Mucosa of stomach (tissue), 1 donor: Measurements from ENCODE around the gene MIPOL1.
"Not testable (repeated sequence)": the region's sequence is repeated elsewhere in the genome, so short reads cannot be mapped to it uniquely, and the experiment has no call there.

ENCODE experiments used
- H3K27me3 ChIP-seq: one replicate; pipeline ENCODE4 v1.7.0; 2013; ENCODE audit warnings: mild to moderate bottlenecking, low read length; ENCODE audit not compliant: control insufficient read depth, insufficient read depth
- H3K36me3 ChIP-seq: one replicate; pipeline ENCODE4 v1.7.0; 2013; ENCODE audit warnings: low read length; ENCODE audit not compliant: control insufficient read depth, insufficient read depth
- H3K4me1 ChIP-seq: one replicate; pipeline ENCODE4 v1.7.0; 2013; ENCODE audit warnings: mild to moderate bottlenecking, low read length; ENCODE audit not compliant: control insufficient read depth, insufficient read depth
- H3K4me3 ChIP-seq: one replicate; pipeline ENCODE4 v1.7.0; 2013; ENCODE audit warnings: low read length
- H3K9ac ChIP-seq: one replicate; pipeline ENCODE4 v1.7.0; 2013; ENCODE audit warnings: mild to moderate bottlenecking, low read length, moderate library complexity
- H3K9me3 ChIP-seq: one replicate; pipeline ENCODE4 v1.7.0; 2013; ENCODE audit warnings: mild to moderate bottlenecking, low read length, moderate library complexity; ENCODE audit not compliant: control insufficient read depth
- donor health status: Pancreatic carcinoma.

Gene MIPOL1

DNA sequence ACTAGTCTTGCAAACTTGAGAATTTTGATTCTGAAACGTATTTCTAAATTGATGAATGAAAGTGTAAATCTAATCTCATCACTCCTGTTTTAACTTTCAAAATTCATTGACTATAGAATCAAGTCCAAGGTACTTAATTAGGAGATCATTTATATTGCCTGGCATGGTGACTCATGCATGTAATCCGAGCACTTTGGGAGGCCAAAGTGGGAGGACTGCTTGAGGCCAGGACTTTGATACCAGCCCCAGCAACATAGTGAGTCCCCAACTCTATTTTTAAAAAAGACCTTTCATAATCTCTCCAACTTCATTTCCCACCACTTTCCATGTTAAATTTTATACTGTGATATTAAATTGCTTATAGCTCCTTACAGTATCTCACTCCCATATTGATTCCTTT, 3.0 kb upstream of the MIPOL1 start:
- H3K9me3 ChIP-seq = no peaks in the 10 kb centered on the region
- no peaks in the 10 kb centered on the region for H3K27me3 ChIP-seq
- no peak overlapping the region for H3K4me3 ChIP-seq

DNA sequence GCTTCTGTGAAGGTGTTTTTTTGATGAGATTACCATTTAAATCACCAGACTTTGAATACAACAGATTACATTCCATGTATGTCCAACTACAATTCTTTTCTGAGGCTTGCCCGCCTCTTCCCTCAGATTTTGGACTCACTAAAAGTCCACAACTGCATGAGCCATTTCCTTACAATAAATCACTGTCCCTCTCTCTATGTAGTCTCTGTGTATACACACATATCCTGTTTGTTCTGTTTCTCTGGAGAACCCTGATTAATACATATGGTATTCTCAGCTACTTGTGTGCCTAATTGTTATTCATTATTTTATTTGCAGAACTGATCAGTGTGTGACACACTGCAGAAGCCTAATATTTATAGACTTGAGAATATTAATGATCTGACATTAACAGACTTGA, 2.4 kb upstream of the MIPOL1 start:
- Histone ChIP-seq H3K36me3 (no peaks in the 10 kb centered on the region), H3K4me1 (peaks cover 10% of the 10 kb centered on the region), H3K9me3 (no peaks in the 10 kb centered on the region), H3K27me3 (no peaks in the 10 kb centered on the region), H3K4me3 (no peak overlapping the region), H3K9ac (no peak overlapping the region)

More for the DNA sequence above, 3.0 kb upstream of the MIPOL1 start:
- H3K4me1 ChIP-seq = peaks cover 10% of the 10 kb centered on the region
- no peak overlapping the region for H3K9ac ChIP-seq
- no peaks in the 10 kb centered on the region for H3K36me3 ChIP-seq

DNA sequence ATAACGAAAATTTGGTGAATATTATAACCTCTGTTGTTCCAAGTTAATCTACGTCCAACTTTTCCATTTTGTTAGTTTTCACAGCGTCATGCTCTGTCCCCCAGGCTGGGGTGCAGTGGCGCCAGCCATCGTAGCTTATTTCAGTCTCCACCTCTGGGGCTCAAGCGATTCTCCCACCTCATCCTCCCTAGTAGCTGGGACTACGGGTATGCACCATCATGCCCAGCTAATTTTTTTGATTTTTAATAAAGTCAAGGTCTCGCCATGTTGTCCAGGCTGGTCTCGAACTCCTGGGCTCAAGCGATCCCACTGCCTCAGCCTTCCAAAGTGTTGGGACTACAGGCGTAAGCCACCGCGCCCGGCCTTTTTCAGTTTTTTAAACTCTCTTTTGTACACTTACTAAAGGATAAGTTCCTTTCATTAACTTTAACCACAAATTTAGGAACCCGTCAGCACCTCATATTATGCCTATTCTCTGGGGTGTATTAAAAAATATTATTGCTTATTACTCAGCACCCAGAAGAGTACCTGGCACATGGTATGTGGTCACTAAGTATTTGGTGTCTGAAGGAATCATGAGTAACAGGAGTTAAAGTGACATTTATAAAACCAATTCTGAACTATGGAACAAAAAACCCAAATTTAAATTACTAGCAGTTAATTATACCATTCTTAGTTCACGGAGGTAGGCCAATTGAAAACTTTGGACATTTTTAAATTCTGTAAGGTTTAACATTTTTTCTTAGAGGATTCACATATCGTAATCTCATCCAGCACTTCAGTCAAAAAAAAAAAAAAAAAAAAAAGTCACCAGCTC, 925 bp upstream of the MIPOL1 start:
- Histone ChIP-seq H3K4me1 (peaks cover 10% of the 10 kb centered on the region), H3K9me3 (no peaks in the 10 kb centered on the region), H3K4me3 (no peak overlapping the region), H3K27me3 (no peaks in the 10 kb centered on the region), H3K36me3 (no peaks in the 10 kb centered on the region), H3K9ac (peak overlapping the region; percentile 69)

DNA sequence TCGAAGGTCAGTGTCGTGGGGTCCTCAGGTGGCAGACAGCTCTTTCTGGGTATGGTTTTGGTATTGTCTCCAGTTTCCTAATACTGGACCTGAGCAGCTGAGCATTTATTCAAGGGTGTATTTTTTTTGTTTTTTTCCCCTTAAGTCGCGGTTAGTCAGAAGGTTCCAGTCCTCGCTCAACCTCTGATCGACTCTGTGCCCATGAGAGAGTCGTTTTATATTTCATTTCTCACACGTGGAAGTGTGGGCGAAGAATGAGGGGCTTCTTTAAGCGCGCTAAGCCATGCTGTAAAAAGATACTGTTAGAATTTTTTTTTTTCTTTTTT, 499 bp downstream of the MIPOL1 start:
- peak overlapping the region; percentile 15 for H3K4me3 ChIP-seq
- peaks cover 10% of the 10 kb centered on the region for H3K4me1 ChIP-seq
- H3K27me3 ChIP-seq = no peaks in the 10 kb centered on the region
- H3K36me3 ChIP-seq = no peaks in the 10 kb centered on the region
- H3K9ac ChIP-seq = peak overlapping the region; percentile 69
- H3K9me3 ChIP-seq = no peaks in the 10 kb centered on the region

DNA sequence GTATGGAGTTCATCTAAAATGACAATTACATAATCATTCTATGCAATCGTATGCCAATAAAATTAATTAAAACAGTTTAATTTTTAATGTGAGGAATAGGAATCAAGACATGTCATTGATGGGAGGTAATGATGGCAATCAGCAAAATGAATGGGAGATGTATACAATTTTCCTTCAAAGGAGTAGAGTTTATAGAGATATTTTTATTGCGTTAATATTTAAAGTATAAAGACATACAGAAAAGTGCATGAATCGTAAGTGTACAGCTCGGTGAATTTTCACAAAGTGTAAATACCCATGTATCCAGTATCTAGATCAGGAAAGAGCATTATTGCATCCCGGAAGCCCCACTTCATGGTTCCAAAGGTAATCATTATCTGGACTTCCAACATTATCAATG, 1.2 kb downstream of the MIPOL1 start:
- H3K4me1 ChIP-seq = peaks cover 10% of the 10 kb centered on the region
- no peaks in the 10 kb centered on the region for H3K36me3 ChIP-seq
- H3K9ac ChIP-seq = no peak overlapping the region
- no peak overlapping the region for H3K4me3 ChIP-seq
- H3K27me3 ChIP-seq = no peaks in the 10 kb centered on the region
- no peaks in the 10 kb centered on the region for H3K9me3 ChIP-seq

DNA sequence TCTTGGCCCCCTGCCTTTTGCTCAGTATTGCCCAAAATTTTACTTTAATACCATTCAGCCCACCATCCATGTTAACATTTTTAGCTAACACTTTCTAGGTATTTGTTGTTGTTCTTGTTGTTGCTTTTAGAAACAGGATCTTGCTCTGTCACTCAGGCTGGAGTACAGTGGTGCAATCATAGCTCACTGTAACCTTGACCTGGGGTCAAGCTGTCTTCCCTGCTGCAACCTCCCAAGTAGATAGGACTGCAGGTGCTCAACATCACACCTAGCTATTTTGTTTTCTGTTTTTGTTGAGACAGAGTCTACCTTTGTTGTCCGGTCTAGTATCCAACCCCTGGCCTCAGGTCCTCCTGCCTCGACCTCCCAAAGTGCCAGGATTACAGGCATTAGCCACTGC, 4.0 kb downstream of the MIPOL1 start:
- no peak overlapping the region for H3K4me3 ChIP-seq
- H3K36me3 ChIP-seq = no peaks in the 10 kb centered on the region
- no peaks in the 10 kb centered on the region for H3K27me3 ChIP-seq
- H3K4me1 ChIP-seq = no peaks in the 10 kb centered on the region
- no peaks in the 10 kb centered on the region for H3K9me3 ChIP-seq
- H3K9ac ChIP-seq = no peak overlapping the region

DNA sequence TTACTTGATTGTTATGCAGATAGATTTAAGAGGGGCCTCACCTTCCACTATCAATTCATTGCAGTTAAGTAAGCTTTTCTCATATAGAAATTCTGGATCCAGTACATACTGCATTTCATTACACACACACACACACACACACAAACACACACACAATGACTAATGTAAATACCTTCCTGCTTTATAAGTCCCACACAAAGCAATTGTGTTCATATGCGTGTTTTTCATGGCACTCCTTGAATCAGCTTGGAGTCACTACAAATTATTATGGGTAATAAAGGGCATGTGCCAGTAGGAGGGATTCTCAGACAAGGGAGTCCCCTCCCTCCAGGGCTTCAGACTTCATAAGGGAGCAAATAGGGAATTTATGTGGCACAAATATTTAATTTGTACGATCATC, 4.5 kb downstream of the MIPOL1 start:
- H3K9me3 ChIP-seq = no peaks in the 10 kb centered on the region
- H3K4me1 ChIP-seq = no peaks in the 10 kb centered on the region
- H3K9ac ChIP-seq = no peak overlapping the region
- H3K36me3 ChIP-seq = no peaks in the 10 kb centered on the region
- no peaks in the 10 kb centered on the region for H3K27me3 ChIP-seq
- no peak overlapping the region for H3K4me3 ChIP-seq

DNA sequence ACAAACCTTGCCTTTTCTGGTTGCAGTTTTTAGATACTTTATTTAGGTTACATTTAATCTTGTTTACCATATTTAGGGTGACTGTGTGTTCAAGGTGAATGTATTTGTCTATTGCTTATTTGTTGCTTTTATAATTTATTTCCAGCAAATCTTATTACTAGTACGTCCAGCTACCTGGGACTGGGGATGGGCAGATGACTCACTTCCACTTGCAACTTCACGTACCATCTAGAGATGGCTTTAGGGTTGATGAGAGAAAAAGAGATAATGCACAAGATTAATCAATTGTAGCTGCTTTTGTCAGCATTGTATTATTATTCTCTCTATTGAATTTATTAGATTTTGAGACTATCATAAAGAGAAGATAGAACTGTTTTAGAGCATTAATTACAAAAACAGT, 5.1 kb downstream of the MIPOL1 start:
- Histone ChIP-seq H3K4me1 (no peaks in the 10 kb centered on the region), H3K9me3 (no peaks in the 10 kb centered on the region), H3K27me3 (no peaks in the 10 kb centered on the region)

DNA sequence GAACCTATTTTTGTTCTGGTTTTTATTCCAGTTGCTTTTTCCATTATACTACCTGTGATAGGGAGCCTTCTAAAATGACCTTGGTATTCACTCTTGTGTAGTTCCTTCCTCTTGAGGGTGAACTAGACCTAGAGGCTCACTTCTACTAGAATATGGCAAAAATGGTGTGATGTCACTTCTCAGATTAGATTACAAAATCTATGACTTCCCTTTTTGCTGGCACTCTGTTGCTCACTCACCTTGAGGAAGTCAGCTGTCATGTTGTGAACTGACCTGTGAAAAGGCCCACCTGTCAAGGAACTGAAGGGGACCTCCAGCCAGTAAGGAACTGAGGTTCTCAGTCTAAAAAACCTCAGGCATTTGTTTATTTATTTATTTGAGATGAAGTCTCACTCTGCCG, 5.7 kb downstream of the MIPOL1 start:
- no peaks in the 10 kb centered on the region for H3K27me3 ChIP-seq
- H3K4me1 ChIP-seq = no peaks in the 10 kb centered on the region
- no peaks in the 10 kb centered on the region for H3K36me3 ChIP-seq
- H3K9ac ChIP-seq = no peak overlapping the region
- no peaks in the 10 kb centered on the region for H3K9me3 ChIP-seq
- H3K4me3 ChIP-seq = no peak overlapping the region

More for the DNA sequence above, 5.1 kb downstream of the MIPOL1 start:
- H3K4me3 ChIP-seq = no peak overlapping the region
- H3K36me3 ChIP-seq = no peaks in the 10 kb centered on the region
- no peak overlapping the region for H3K9ac ChIP-seq

DNA sequence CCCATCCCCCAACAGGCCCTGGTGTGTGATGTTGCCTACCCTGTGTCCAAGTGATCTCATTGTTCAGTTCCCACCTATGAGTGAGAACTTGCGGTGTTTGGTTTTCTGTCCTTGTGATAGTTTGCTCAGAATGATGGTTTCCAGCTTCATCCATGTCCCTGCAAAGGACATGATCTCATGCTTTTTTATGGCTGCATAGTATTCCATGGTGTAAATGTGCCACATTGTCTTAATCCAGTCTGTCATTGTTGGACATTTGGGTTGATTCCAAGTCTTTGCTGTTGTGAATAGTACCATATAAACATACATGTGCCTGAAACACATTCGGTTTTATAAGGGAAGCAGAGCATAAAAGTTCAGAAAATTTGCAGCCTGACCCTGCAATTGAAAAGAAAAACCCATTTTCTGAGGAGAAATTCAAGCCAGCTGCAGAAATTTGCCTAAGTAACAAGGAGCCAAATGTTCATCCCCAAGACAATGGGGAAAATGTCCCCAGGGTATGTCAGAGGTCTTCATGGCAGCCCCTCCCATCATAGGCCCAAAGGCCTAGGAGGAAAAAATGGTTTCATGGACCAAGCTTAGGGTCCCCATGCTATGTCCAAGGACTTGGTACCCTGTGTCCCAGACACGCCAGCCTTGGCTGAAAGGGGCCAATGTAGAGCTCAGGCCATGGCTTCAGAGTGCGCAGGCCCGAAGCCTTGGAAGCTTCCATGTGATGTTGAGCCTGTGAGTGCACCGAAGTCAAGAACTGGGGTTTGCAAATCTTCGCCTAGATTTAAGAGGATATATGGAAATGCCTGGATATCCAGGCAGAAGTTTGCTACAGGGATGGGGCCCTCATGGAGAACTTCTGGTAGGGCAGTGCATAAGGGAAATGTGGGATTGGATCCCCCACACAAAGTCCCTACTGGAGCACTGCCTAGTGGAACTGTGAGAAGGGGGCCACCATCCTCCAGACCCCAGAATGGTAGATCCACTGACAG, 8.2 kb downstream of the MIPOL1 start:
- H3K4me3 ChIP-seq, H3K4me1 ChIP-seq, H3K36me3 ChIP-seq, H3K9me3 ChIP-seq, H3K9ac ChIP-seq, H3K27me3 ChIP-seq: not testable (repeated sequence)

DNA sequence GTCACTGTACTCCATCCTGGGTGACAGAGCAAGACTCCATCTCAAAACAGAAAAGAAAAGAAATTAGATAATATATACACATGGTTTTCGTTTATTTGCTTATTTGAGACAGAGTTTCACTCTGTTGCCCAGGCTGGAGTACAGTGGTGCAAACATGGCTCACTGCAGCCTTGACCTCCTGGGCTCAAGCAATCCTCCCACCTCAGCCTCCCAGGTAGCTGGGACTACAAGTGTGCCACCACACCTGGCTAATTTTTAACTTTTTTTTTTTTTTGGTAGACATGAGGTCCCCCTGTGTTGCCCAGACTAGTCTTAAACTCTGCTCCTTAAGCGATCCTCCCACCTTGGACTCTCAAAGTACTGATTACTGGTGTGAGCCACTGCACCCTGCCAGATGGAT, 11.9 kb downstream of the MIPOL1 start:
- not testable (repeated sequence) for H3K9me3 ChIP-seq, H3K36me3 ChIP-seq, H3K4me1 ChIP-seq, H3K4me3 ChIP-seq, H3K27me3 ChIP-seq, H3K9ac ChIP-seq

DNA sequence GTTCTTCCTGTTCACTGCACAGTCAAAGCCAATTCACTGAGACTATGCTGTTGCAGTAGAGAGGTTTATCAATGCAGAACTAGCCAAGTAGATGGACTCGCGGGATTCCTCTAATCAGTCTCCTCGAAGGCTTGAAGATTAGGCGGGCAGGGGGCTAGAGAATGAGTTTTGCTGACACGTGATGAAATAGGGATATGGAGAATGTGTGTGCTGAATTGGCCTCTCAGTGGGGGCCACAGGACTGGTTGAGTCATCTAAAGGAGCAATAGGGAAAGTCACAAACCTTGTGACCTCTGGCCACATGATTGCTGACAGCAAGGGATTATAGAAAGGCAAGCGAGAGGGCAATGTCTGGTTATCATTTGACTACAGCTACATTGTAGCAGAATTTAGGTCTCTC, 12.7 kb downstream of the MIPOL1 start:
- Histone ChIP-seq H3K27me3 (no peaks in the 10 kb centered on the region), H3K36me3 (no peaks in the 10 kb centered on the region), H3K9me3 (no peaks in the 10 kb centered on the region)

More for the DNA sequence above, 12.7 kb downstream of the MIPOL1 start:
- no peaks in the 10 kb centered on the region for H3K4me1 ChIP-seq
- H3K9ac ChIP-seq = no peak overlapping the region
- no peak overlapping the region for H3K4me3 ChIP-seq
